ENCODE measurements around the gene C1GALT1. TPM values are rescaled to one million over a fixed set of nuclear protein-coding genes. Genes with fewer than 3 reads are reported as not detected.
"Not testable (repeated sequence)": the region's sequence is repeated elsewhere in the genome, so short reads cannot be mapped to it uniquely, and the experiment has no call there.

Gene C1GALT1
- total RNA-seq: 10 to 100 TPM; 23.3 to 38.9 (median 30.1) TPM
- long read RNA-seq, donor 1, full-length matches to known transcripts: 6 of 9 reads
- long read RNA-seq, donor 1, partial matches to known transcripts: 1 of 9 reads
- long read RNA-seq, donor 1, other reads (novel, unspliced or antisense): 2 of 9 reads
- long read RNA-seq, donor 2, full-length matches to known transcripts: 17 of 25 reads
- long read RNA-seq, donor 2, partial matches to known transcripts: 2 of 25 reads
- long read RNA-seq, donor 2, other reads (novel, unspliced or antisense): 6 of 25 reads

DNA sequence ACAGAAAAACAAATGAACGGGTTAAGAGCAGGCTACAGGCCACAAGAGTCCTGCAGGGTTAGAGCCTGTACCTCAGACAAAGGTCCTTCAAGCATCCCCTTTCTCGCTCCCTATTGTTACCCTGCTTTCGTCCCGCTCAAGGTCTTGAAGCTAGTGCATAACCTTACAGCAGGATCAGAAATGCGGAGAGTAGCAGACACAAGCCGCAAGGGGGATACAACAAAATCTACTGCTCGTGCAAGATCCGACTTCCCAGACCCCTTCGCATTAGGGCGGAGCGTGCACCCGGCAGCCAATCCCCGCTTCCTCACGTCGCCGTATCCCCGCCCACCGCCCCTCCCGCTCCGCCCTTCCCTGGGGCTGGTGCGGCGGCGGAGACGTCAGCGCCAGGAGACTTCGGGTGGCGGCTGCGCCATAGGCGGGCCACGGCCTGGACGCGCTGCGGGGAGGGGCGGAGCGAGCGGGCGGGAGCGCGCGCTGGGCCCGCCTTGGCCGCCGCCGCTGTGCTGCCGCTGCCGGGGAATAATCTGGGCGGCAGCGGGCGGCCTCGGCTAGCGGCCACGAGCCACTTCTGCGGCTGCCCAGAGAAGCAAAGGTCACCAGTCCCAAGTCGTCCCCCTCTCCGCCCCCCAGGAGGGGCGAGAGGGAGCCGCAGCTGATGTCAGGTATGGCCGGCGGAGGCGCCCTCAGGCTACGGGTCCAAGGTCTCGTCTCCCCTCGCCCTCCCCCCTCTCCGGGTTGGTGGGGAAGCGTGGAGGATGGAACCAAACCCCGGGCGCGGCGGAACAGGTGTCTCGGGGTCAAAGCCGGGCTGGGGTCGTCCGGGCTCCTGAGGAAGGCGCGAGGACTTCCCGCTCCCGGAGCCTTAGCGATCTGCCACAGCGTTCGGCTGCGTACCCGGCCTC, at the start of gene C1GALT1:
TSS of gene C1GALT1 (plus strand) at position 389 of the 905 bp plus-strand sequence. CDS start 51,776 bp downstream, outside the sequence.
- ATAC-seq (peak; percentile 94), DNase-seq (peak; percentile 98)
- Histone ChIP-seq H3K4me3 (peak within 1 kb of the TSS; percentile 85), H3K36me3 (ENCODE audit: low read depth) (peaks cover 5% of the 10 kb centered on the region), H3K9me3 (no peaks in the 10 kb centered on the region), H3K4me1 (ENCODE audit: low read depth) (peaks cover 5% of the 10 kb centered on the region)
- intact Hi-C loops (cut with DNase I, micrococcal nuclease): no loop called here
- TF ChIP-seq, protein P1, sequence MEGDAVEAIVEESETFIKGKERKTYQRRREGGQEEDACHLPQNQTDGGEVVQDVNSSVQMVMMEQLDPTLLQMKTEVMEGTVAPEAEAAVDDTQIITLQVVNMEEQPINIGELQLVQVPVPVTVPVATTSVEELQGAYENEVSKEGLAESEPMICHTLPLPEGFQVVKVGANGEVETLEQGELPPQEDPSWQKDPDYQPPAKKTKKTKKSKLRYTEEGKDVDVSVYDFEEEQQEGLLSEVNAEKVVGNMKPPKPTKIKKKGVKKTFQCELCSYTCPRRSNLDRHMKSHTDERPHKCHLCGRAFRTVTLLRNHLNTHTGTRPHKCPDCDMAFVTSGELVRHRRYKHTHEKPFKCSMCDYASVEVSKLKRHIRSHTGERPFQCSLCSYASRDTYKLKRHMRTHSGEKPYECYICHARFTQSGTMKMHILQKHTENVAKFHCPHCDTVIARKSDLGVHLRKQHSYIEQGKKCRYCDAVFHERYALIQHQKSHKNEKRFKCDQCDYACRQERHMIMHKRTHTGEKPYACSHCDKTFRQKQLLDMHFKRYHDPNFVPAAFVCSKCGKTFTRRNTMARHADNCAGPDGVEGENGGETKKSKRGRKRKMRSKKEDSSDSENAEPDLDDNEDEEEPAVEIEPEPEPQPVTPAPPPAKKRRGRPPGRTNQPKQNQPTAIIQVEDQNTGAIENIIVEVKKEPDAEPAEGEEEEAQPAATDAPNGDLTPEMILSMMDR (IDR thresholded peaks at IDR 0.05): no peak

DNA sequence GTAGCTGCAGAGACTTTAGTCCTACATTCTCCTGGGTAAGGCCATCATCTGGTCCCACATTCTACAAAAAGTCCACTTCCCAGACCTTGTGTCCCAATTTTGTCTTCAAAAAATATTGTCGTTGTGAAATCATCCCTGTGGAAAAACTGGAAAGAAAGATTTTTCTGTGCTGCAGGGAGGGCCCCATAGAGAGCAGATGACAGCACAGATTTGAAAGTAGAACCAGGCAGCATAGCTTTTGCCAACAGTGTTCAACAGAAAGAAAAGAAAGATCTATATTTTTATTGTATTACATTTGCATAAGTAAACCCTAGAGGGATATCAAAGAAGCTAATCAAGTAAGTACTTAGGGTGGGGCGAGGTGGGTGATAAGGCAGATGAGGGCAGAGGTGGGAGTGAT, 48.3 kb upstream of the C1GALT1 start:
- H3K4me1 ChIP-seq (ENCODE audit: low read depth): peaks cover 11% of the 10 kb centered on the region
- DNase-seq (no peak), ATAC-seq (peak; percentile 33)
- H3K9me3 ChIP-seq: no peaks in the 10 kb centered on the region
- TF ChIP-seq, protein P1 (IDR thresholded peaks at IDR 0.05): no peak
- intact Hi-C loops (cut with DNase I, micrococcal nuclease): no loop called here
- H3K4me3 ChIP-seq: no peak overlapping the region
- H3K36me3 ChIP-seq (ENCODE audit: low read depth): no peaks in the 10 kb centered on the region

DNA sequence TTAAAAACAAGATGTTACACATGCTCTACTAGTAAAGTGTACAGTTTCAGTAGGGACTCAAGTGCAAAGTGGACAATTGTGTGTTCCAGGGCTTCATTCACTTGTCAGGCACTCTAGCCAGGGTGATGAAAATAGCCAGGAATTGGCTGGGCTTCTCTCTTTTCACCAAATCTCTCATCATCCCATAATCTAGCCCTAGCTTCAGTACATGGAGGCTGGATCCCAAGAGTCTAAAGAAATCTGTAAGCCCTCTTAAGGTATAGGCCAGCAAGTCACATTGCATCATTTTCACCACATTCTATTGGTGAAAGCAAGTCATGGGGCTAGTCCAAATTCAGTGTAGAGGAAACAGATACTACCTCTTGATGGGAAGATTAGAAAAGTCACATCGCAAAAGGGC, 47.3 kb upstream of the C1GALT1 start:
- DNase-seq: no peak
- intact Hi-C loops (cut with DNase I, micrococcal nuclease): no loop called here
- H3K36me3 ChIP-seq (ENCODE audit: low read depth): no peaks in the 10 kb centered on the region
- ATAC-seq: no peak
- TF ChIP-seq, protein P1 (IDR thresholded peaks at IDR 0.05): no peak
- no peak overlapping the region for H3K4me3 ChIP-seq
- peaks cover 11% of the 10 kb centered on the region for H3K4me1 ChIP-seq (ENCODE audit: low read depth)
- no peaks in the 10 kb centered on the region for H3K9me3 ChIP-seq

DNA sequence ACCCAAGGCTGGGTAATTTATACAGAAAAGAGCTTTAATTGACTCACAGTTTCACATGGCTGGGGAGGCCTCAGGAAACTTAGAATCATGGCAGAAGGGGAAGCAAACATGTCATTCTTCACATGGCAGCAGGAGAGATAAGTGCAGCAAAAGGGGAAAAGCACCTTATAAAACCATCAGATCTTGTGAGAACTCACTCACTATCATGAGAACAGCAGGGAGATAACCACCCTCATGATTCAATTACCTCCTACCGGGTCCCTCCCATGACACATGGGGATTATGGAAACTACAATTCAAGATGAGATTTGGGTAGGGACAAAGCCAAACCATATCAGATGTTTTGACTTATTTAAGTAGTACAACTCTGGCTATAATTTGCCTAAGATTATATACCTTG, 46.4 kb upstream of the C1GALT1 start:
- peaks cover 11% of the 10 kb centered on the region for H3K4me1 ChIP-seq (ENCODE audit: low read depth)
- DNase-seq; H3K9me3 ChIP-seq; intact Hi-C loops (cut with DNase I, micrococcal nuclease); H3K4me3 ChIP-seq; ATAC-seq; H3K36me3 ChIP-seq (ENCODE audit: low read depth): not testable (repeated sequence)

DNA sequence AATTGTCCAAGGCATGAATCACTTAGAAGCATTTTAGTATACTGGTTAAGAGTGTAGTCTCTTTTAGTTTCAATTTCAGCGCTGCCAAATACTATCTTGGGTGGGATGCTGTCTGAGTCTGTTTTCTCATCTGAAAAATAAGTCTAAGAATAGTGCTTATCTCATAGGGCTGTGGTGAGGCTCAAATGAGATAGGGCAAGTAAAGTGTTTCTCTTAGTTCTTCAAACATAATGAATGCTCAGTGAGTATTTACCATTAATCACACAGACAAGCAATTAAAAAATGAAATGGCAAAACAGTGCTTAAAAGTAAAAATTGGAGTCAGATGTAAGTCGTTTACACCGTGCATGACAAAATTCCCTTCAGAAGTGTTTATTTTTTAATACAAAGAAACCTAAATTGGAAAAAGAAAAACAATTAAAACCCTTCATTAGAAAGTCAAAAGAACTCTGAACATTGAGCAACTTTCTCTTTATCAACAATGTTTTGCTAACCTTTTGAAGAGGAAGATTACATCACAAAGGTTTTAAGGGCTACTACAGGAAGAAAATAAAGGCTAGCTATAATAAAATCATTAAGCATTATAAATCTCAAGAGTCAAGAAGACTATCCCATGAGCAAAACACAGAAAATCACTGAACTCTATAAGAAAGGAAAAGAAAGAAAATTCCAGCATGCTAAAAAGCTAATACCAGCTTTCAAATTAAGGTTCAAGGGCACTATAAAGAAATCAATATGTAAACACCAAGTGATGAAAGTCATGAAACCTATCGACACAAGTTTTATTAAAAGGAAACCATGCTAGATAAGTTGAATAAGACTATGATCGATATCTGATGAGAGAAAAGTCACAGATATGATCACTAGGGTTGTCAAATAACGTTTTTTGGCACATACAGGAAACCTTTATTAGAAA, 45.6 kb upstream of the C1GALT1 start:
- DNase-seq: no peak
- TF ChIP-seq, protein P1 (IDR thresholded peaks at IDR 0.05): no peak
- intact Hi-C loops (cut with DNase I, micrococcal nuclease): no loop called here
- Histone ChIP-seq H3K4me1 (ENCODE audit: low read depth) (peaks cover 11% of the 10 kb centered on the region), H3K4me3 (no peak overlapping the region), H3K36me3 (ENCODE audit: low read depth) (no peaks in the 10 kb centered on the region), H3K9me3 (no peaks in the 10 kb centered on the region)
- ATAC-seq: peak; percentile 35
